SK-N-SH treated with all-trans-retinoic acid at 6 μM for 48 hours (cell line): ENCODE measurements around the gene CCDC87.
"Not testable (repeated sequence)": the region's sequence is repeated elsewhere in the genome, so short reads cannot be mapped to it uniquely, and the experiment has no call there.

ENCODE experiments used
- ATAC-seq: fragments of 200-7000 bp; cut with Tn5 transposase; 3 replicates; pipeline ENCODE4 v1.9.1; 2020; ENCODE audit warnings: mild to moderate bottlenecking, moderate library complexity
- ARNTL ChIP-seq: fragments of 450-650 bp; formaldehyde crosslinking; IDR thresholded peaks from 2 replicates; pipeline ENCODE4 v1.5.0; 2020; ENCODE audit warnings: low read depth, mild to moderate bottlenecking, moderate library complexity, borderline replicate concordance
- CSDC2 ChIP-seq: fragments of 250-450 bp; sonication (Bioruptor Pico); IDR thresholded peaks from 2 replicates; pipeline ENCODE4 v1.5.0; 2020; ENCODE audit warnings: mild to moderate bottlenecking, moderate library complexity
- GLIS3 ChIP-seq: fragments of 250-450 bp; sonication (Bioruptor Pico); IDR thresholded peaks from 2 replicates; pipeline ENCODE4 v1.5.0; 2020; ENCODE audit warnings: mild to moderate bottlenecking, moderate library complexity
- ISL1 ChIP-seq: fragments of 250-450 bp; sonication (Bioruptor Pico); IDR thresholded peaks from 2 replicates; pipeline ENCODE4 v2.1.2; 2022; ENCODE audit warnings: mild to moderate bottlenecking, moderate library complexity
- OSR1 ChIP-seq: fragments of 250-450 bp; sonication (Bioruptor Pico); IDR thresholded peaks from 2 replicates; pipeline ENCODE4 v1.8.0; 2022; ENCODE audit warnings: moderate library complexity, mild to moderate bottlenecking, inconsistent platforms
- PPARA ChIP-seq: fragments of 250-450 bp; sonication (Bioruptor Pico); IDR thresholded peaks from 2 replicates; pipeline ENCODE4 v1.5.0; 2020; ENCODE audit warnings: mild to moderate bottlenecking, borderline replicate concordance
- RARB ChIP-seq: fragments of 250-450 bp; sonication (Bioruptor Pico); IDR thresholded peaks from 2 replicates; pipeline ENCODE4 v1.8.0; 2021; ENCODE audit warnings: mild to moderate bottlenecking, moderate library complexity
- SNAI2 ChIP-seq: fragments of 250-450 bp; sonication (Bioruptor Pico); IDR thresholded peaks from 2 replicates; pipeline ENCODE4 v1.5.0; 2020; ENCODE audit warnings: mild to moderate bottlenecking, moderate library complexity
- TCF4 ChIP-seq: fragments of 250-450 bp; sonication (Bioruptor Pico); IDR thresholded peaks from 2 replicates; pipeline ENCODE4 v1.8.0; 2021; ENCODE audit warnings: mild to moderate bottlenecking, moderate library complexity, borderline replicate concordance
- TOX ChIP-seq: fragments of 250-450 bp; sonication (Bioruptor Pico); IDR thresholded peaks from 2 replicates; pipeline ENCODE4 v1.8.0; 2021; ENCODE audit warnings: mild to moderate bottlenecking, moderate library complexity, borderline replicate concordance
- ZC3H10 ChIP-seq: fragments of 250-450 bp; sonication (Bioruptor Pico); IDR thresholded peaks from 2 replicates; pipeline ENCODE4 v1.5.1; 2021; ENCODE audit warnings: mild to moderate bottlenecking, moderate library complexity
- ZFP3 ChIP-seq: fragments of 250-450 bp; sonication (Bioruptor Pico); IDR thresholded peaks from 2 replicates; pipeline ENCODE4 v1.5.0; 2020; ENCODE audit warnings: mild to moderate bottlenecking, moderate library complexity
- ZFP30 ChIP-seq: fragments of 450-650 bp; formaldehyde crosslinking; IDR thresholded peaks from 2 replicates; pipeline ENCODE4 v1.5.0; 2022; ENCODE audit warnings: mild to moderate bottlenecking, moderate library complexity
- ZNF565 ChIP-seq: fragments of 450-650 bp; formaldehyde crosslinking; conservative IDR thresholded peaks from 2 replicates; pipeline ENCODE4 v1.5.0; 2020; ENCODE audit warnings: low read depth, mild to moderate bottlenecking, moderate library complexity
- ZNF70 ChIP-seq: fragments of 450-650 bp; formaldehyde crosslinking; IDR thresholded peaks from 2 replicates; pipeline ENCODE4 v1.5.0; 2020; ENCODE audit warnings: mild to moderate bottlenecking, moderate library complexity
- ZNF8 ChIP-seq: fragments of 450-650 bp; formaldehyde crosslinking; IDR thresholded peaks from 2 replicates; pipeline ENCODE4 v1.5.0; 2020; ENCODE audit warnings: mild to moderate bottlenecking, moderate library complexity
- TF ChIP-seq, protein P1 (sequence below): fragments of 250-450 bp; sonication (Bioruptor Pico); IDR thresholded peaks from 2 replicates; pipeline ENCODE4 v1.5.1; 2020; ENCODE audit warnings: low read depth, mild to moderate bottlenecking, moderate library complexity
- TF ChIP-seq, protein P2 (sequence below): fragments of 250-450 bp; sonication (Bioruptor Pico); IDR thresholded peaks from 2 replicates; pipeline ENCODE4 v1.8.0; 2021; ENCODE audit warnings: low read depth, mild to moderate bottlenecking, moderate library complexity, borderline replicate concordance
- TF ChIP-seq, protein P3 (sequence below): fragments of 250-450 bp; sonication (Bioruptor Pico); IDR thresholded peaks from 2 replicates; pipeline ENCODE4 v1.5.1; 2021; ENCODE audit warnings: mild to moderate bottlenecking, moderate library complexity
- TF ChIP-seq, protein P4 (sequence below): fragments of 250-450 bp; sonication (Bioruptor Pico); IDR thresholded peaks from 2 replicates; pipeline ENCODE4 v1.8.0; 2020; ENCODE audit warnings: mild to moderate bottlenecking, moderate library complexity, borderline replicate concordance
- TF ChIP-seq, protein P5 (sequence below): fragments of 250-450 bp; sonication (Bioruptor Pico); IDR thresholded peaks from 2 replicates; pipeline ENCODE4 v1.5.0; 2020; ENCODE audit warnings: mild to moderate bottlenecking, moderate library complexity

CCDC87 gene

DNA sequence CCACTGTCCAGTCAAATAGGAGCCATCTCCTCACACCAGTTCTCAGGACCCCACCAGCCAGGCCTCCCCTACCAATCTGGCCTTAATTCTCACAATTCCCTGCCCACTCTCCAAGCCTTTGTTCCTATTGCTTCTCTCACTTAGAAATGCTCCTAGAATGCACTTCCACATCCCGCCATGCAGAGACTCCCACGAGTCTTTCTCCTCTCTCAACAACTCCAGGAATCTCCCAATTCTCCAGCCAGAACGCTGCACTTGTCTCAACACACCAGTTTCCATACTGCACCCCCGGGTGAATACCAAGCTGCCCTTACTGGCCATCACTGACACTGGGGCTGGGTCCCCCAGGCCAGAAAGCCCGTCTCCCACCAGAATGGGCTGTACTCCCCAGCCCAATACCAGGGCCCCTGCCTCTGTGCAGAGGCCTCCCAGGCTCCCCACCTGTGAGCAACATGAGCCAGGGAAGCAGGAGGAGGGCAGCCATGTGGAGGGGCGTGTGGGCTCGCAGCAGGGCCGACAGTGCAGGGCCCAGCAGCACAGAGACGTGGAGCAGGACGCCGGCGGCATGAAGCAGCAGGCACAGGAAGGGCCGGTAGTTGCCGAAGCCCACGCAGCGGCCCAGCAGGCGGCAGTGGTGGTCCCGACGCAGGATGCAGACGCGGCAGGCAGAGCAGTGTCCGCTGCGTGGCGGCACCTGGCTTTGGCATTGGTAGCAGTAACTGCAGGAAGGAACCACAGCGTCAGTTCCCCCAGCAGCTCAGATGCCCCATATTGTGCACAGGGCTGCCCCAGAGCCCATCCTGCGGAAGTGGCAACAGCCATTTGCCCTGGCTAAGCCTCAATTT lies 49.4 kb downstream of the CCDC87 start:
- TF ChIP-seq ZFP30 (CRISPR knock-in tag) (no peak), ZC3H10 (CRISPR knock-in tag) (no peak), ZNF565 (CRISPR knock-in tag) (no peak), GLIS3 (CRISPR knock-in tag) (no peak), TCF4 (no peak), RARB (CRISPR knock-in tag) (no peak), OSR1 (CRISPR knock-in tag) (no peak)
- TF ChIP-seq, protein P1, sequence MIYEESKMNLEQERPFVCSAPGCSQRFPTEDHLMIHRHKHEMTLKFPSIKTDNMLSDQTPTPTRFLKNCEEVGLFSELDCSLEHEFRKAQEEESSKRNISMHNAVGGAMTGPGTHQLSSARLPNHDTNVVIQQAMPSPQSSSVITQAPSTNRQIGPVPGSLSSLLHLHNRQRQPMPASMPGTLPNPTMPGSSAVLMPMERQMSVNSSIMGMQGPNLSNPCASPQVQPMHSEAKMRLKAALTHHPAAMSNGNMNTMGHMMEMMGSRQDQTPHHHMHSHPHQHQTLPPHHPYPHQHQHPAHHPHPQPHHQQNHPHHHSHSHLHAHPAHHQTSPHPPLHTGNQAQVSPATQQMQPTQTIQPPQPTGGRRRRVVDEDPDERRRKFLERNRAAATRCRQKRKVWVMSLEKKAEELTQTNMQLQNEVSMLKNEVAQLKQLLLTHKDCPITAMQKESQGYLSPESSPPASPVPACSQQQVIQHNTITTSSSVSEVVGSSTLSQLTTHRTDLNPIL (CRISPR knock-in tag), result no peak
- TF ChIP-seq, protein P2, sequence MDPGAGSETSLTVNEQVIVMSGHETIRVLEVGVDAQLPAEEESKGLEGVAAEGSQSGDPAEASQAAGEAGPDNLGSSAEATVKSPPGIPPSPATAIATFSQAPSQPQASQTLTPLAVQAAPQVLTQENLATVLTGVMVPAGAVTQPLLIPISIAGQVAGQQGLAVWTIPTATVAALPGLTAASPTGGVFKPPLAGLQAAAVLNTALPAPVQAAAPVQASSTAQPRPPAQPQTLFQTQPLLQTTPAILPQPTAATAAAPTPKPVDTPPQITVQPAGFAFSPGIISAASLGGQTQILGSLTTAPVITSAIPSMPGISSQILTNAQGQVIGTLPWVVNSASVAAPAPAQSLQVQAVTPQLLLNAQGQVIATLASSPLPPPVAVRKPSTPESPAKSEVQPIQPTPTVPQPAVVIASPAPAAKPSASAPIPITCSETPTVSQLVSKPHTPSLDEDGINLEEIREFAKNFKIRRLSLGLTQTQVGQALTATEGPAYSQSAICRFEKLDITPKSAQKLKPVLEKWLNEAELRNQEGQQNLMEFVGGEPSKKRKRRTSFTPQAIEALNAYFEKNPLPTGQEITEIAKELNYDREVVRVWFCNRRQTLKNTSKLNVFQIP (CRISPR knock-in tag), result no peak
- TF ChIP-seq, protein P3, sequence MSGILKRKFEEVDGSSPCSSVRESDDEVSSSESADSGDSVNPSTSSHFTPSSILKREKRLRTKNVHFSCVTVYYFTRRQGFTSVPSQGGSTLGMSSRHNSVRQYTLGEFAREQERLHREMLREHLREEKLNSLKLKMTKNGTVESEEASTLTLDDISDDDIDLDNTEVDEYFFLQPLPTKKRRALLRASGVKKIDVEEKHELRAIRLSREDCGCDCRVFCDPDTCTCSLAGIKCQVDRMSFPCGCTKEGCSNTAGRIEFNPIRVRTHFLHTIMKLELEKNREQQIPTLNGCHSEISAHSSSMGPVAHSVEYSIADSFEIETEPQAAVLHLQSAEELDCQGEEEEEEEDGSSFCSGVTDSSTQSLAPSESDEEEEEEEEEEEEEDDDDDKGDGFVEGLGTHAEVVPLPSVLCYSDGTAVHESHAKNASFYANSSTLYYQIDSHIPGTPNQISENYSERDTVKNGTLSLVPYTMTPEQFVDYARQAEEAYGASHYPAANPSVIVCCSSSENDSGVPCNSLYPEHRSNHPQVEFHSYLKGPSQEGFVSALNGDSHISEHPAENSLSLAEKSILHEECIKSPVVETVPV (CRISPR knock-in tag), result no peak
- ATAC-seq, result no peak

DNA sequence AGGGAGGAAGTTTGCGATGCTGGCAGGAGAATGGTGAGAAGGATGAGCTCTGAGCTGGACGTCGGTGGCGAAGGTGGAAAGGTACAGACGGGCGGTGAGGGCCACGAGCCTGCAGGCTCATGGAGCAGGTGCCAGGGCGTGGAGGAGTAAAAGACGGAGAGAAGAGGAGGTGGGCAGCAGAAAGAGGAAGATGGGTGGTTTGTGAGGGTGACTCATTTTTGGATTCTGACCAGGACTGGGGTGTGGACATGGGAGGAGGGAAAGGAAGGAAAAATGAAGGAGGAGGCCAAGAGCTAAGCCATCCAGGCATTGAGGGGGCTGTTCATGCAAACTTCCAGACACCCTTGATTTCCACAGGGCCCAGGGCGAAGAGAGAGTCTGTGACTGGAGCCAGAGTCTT lies 50.5 kb downstream of the CCDC87 start:
- TF ChIP-seq, protein P4, sequence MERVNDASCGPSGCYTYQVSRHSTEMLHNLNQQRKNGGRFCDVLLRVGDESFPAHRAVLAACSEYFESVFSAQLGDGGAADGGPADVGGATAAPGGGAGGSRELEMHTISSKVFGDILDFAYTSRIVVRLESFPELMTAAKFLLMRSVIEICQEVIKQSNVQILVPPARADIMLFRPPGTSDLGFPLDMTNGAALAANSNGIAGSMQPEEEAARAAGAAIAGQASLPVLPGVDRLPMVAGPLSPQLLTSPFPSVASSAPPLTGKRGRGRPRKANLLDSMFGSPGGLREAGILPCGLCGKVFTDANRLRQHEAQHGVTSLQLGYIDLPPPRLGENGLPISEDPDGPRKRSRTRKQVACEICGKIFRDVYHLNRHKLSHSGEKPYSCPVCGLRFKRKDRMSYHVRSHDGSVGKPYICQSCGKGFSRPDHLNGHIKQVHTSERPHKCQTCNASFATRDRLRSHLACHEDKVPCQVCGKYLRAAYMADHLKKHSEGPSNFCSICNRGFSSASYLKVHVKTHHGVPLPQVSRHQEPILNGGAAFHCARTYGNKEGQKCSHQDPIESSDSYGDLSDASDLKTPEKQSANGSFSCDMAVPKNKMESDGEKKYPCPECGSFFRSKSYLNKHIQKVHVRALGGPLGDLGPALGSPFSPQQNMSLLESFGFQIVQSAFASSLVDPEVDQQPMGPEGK (CRISPR knock-in tag), result no peak
- TF ChIP-seq TCF4 (no peak), TOX (CRISPR knock-in tag) (no peak), ZNF70 (no peak), SNAI2 (CRISPR knock-in tag) (no peak), OSR1 (CRISPR knock-in tag) (no peak), ZFP3 (CRISPR knock-in tag) (no peak)
- TF ChIP-seq, all 23 proteins: peak for 0
- ATAC-seq, result no peak

DNA sequence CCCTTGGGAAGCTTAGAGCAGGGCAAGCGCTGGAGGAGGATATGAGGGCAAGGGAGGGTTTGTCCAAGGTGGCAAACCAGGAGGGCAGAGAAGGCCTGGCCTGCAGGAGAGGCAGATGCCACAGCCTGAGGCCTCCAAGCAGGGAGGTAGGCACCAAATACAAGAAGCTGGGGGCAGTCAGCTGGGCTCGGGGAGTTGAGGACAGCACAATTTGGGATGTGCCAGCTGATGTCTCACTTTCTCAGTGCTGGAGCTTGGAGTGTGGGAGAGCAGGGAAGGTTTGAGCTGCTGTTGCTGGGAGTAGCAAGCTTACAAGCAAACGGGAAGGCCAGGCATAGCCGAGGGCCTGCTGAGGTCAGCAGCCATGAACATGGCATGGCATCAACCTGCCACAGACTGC lies 51.0 kb downstream of the CCDC87 start:
- no peak for ATAC-seq
- no peak for TF ChIP-seq GLIS3 (CRISPR knock-in tag)
- TF ChIP-seq CSDC2 (CRISPR knock-in tag), result no peak
- TF ChIP-seq ISL1 (CRISPR knock-in tag), result no peak
- TF ChIP-seq, protein P5, sequence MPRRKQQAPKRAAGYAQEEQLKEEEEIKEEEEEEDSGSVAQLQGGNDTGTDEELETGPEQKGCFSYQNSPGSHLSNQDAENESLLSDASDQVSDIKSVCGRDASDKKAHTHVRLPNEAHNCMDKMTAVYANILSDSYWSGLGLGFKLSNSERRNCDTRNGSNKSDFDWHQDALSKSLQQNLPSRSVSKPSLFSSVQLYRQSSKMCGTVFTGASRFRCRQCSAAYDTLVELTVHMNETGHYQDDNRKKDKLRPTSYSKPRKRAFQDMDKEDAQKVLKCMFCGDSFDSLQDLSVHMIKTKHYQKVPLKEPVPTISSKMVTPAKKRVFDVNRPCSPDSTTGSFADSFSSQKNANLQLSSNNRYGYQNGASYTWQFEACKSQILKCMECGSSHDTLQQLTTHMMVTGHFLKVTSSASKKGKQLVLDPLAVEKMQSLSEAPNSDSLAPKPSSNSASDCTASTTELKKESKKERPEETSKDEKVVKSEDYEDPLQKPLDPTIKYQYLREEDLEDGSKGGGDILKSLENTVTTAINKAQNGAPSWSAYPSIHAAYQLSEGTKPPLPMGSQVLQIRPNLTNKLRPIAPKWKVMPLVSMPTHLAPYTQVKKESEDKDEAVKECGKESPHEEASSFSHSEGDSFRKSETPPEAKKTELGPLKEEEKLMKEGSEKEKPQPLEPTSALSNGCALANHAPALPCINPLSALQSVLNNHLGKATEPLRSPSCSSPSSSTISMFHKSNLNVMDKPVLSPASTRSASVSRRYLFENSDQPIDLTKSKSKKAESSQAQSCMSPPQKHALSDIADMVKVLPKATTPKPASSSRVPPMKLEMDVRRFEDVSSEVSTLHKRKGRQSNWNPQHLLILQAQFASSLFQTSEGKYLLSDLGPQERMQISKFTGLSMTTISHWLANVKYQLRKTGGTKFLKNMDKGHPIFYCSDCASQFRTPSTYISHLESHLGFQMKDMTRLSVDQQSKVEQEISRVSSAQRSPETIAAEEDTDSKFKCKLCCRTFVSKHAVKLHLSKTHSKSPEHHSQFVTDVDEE (CRISPR knock-in tag), result no peak
- TF ChIP-seq ARNTL (CRISPR knock-in tag), result no peak
- TF ChIP-seq ZFP3 (CRISPR knock-in tag), result no peak
- TF ChIP-seq, protein P4 (CRISPR knock-in tag), result no peak
- no peak for TF ChIP-seq SNAI2 (CRISPR knock-in tag)
- no peak for TF ChIP-seq TCF4
- no peak for TF ChIP-seq ZFP30 (CRISPR knock-in tag)
- no peak for TF ChIP-seq RARB (CRISPR knock-in tag)
- TF ChIP-seq PPARA, result no peak
- no peak for TF ChIP-seq OSR1 (CRISPR knock-in tag)
- TF ChIP-seq ZC3H10 (CRISPR knock-in tag), result no peak
- TF ChIP-seq ZNF8 (CRISPR knock-in tag), result no peak
- TF ChIP-seq, protein P3 (CRISPR knock-in tag), result no peak

DNA sequence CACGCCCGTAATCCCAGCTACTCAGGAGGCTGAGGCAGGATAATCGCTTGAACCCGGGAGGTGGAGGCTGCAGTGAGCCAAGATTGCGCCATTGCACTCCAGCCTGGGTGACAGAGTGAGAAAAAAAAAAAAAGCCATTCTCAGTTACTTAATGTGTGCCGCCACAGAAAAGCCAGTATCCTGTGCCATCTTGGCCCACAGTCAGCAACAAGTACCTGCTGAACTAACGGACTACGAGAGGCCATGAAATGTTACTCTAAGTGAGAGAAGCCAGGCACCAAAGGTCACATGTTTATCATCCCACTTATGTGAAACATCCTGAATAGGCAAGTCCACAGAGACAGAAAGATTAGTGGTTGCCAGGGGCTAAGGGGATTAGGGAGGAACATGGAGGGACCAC lies 52.3 kb downstream of the CCDC87 start:
- not testable (repeated sequence) for ATAC-seq
